GM19025 (cell line): ENCODE measurements around the gene MARCHF3.
A peak's percentile ranks its signal among the peaks of the same experiment; 100 is the strongest.

Source experiments
- ATAC-seq: cut with Tn5 transposase; IDR thresholded peaks from one replicate; pipeline ENCODE4 v1.9.1; 2021; ENCODE audit warnings: mild to moderate bottlenecking, low read depth, moderate library complexity; ENCODE audit not compliant: unreplicated experiment

MARCHF3 gene

GRCh38 chr5:126988021-126988569 is 42.3 kb downstream of the MARCHF3 start:
- ATAC-seq = peak; percentile 94

GRCh38 chr5:126987271-126987899 is 43.0 kb downstream of the MARCHF3 start:
- ATAC-seq = no peak

GRCh38 chr5:126984632-126985031 is 45.7 kb downstream of the MARCHF3 start:
- ATAC-seq = no peak

GRCh38 chr5:126983874-126984266 is 46.5 kb downstream of the MARCHF3 start:
- no peak for ATAC-seq

- no peak for ATAC-seq
Observed at GRCh38 chr5:126982926-126983873, 47.2 kb downstream of the MARCHF3 start.

GRCh38 chr5:126982202-126982601 is 48.2 kb downstream of the MARCHF3 start:
- no peak for ATAC-seq

GRCh38 chr5:126981701-126982100 is 48.7 kb downstream of the MARCHF3 start:
- no peak for ATAC-seq

GRCh38 chr5:126981222-126981621 is 49.1 kb downstream of the MARCHF3 start:
- no peak for ATAC-seq

- no peak for ATAC-seq
Observed at GRCh38 chr5:126978258-126978657, 52.1 kb downstream of the MARCHF3 start.

- ATAC-seq = no peak
Observed at GRCh38 chr5:126976520-126977172, 53.7 kb downstream of the MARCHF3 start.

- no peak for ATAC-seq
Observed at GRCh38 chr5:126975796-126976195, 54.6 kb downstream of the MARCHF3 start.

GRCh38 chr5:126973193-126973592 is 57.2 kb downstream of the MARCHF3 start:
- ATAC-seq = no peak

GRCh38 chr5:126972062-126972895 is 58.1 kb downstream of the MARCHF3 start:
- ATAC-seq = peak; percentile 80

- no peak for ATAC-seq
Observed at GRCh38 chr5:126971455-126972031, 58.8 kb downstream of the MARCHF3 start.

GRCh38 chr5:126970517-126971017 is 59.8 kb downstream of the MARCHF3 start:
- ATAC-seq = no peak

- ATAC-seq = no peak
Observed at GRCh38 chr5:126969548-126969947, 60.8 kb downstream of the MARCHF3 start.

- ATAC-seq = no peak
Observed at GRCh38 chr5:126967808-126968466, 62.4 kb downstream of the MARCHF3 start.

- no peak for ATAC-seq
Observed at GRCh38 chr5:126965487-126965886, 64.9 kb downstream of the MARCHF3 start.

GRCh38 chr5:126965061-126965475 is 65.3 kb downstream of the MARCHF3 start:
- peak; percentile 46 for ATAC-seq
